Hepatocyte (in vitro differentiated cells): ENCODE data around the gene SLC14A1. TPM values are rescaled to one million over a fixed set of nuclear protein-coding genes. Genes with fewer than 3 reads are reported as not detected.

ENCODE experiments used
- DNase-seq: peaks from one replicate; pipeline ENCODE4 v3.0.0-alpha.2; 2016; ENCODE audit warnings: low spot score
- H2AFZ ChIP-seq: fragments of 200-600 bp; sonication (generic); 2 replicates; pipeline ENCODE4 v1.6.0; 2016; ENCODE audit warnings: antibody characterized with exemption, mild to moderate bottlenecking
- H3K27ac ChIP-seq: fragments of 200-600 bp; sonication (generic); 2 replicates; pipeline ENCODE4 v1.5.1; 2016; ENCODE audit warnings: mild to moderate bottlenecking
- H3K27me3 ChIP-seq: fragments of 200-600 bp; sonication (generic); 2 replicates; pipeline ENCODE4 v1.6.1; 2016
- H3K36me3 ChIP-seq: fragments of 200-600 bp; sonication (generic); replicated peaks from 2 replicates; pipeline ENCODE4 v1.5.1; 2016; ENCODE audit warnings: low read depth; ENCODE audit not compliant: insufficient read depth
- H3K4me1 ChIP-seq: fragments of 200-600 bp; sonication (generic); 2 replicates; pipeline ENCODE4 v1.5.1; 2016; ENCODE audit warnings: mild to moderate bottlenecking, moderate library complexity; ENCODE audit not compliant: insufficient read depth
- H3K4me2 ChIP-seq: fragments of 200-600 bp; sonication (generic); 2 replicates; pipeline ENCODE4 v1.6.0; 2016
- H3K4me3 ChIP-seq: fragments of 200-600 bp; sonication (generic); 2 replicates; pipeline ENCODE4 v1.5.1; 2016; ENCODE audit warnings: mild to moderate bottlenecking
- H3K79me2 ChIP-seq: fragments of 200-600 bp; sonication (generic); 2 replicates; pipeline ENCODE4 v1.6.0; 2017; ENCODE audit warnings: mild to moderate bottlenecking
- H3K9me2 ChIP-seq: fragments of 200-600 bp; sonication (generic); replicated peaks from 2 replicates; pipeline ENCODE4 v1.6.0; 2017; ENCODE audit warnings: mild to moderate bottlenecking; ENCODE audit not compliant: insufficient read depth
- H3K9me3 ChIP-seq: fragments of 200-600 bp; sonication (generic); 2 replicates; pipeline ENCODE4 v1.5.1; 2016; ENCODE audit warnings: low read depth, mild to moderate bottlenecking
- H4K20me1 ChIP-seq: fragments of 200-600 bp; sonication (generic); 2 replicates; pipeline ENCODE4 v1.6.0; 2016; ENCODE audit warnings: mild to moderate bottlenecking; ENCODE audit not compliant: insufficient read depth, poor library complexity, severe bottlenecking
- EZH2 ChIP-seq: fragments of 200-600 bp; sonication (generic); IDR thresholded peaks from 2 replicates; pipeline ENCODE4 v1.6.1; 2016; ENCODE audit warnings: antibody characterized with exemption, mild to moderate bottlenecking, borderline replicate concordance
- EZH2phosphoT487 ChIP-seq: fragments of 200-600 bp; sonication (generic); IDR thresholded peaks from one replicate; pipeline ENCODE4 v1.6.1; 2018; ENCODE audit warnings: antibody characterized with exemption, mild to moderate bottlenecking, low read depth, moderate library complexity; ENCODE audit not compliant: unreplicated experiment, severe bottlenecking
- WGBS: methylation state at CpG from one replicate; pipeline ENCODE4 v1.1.6; 2016; ENCODE audit warnings: low lambda C conversion rate; ENCODE audit errors: missing lambda C conversion rate; 5-methylcytosine and 5-hydroxymethylcytosine counted together
- polyA plus RNA-seq: library from polyadenylated mRNA; unstranded; fragments of >200 nt; fragmentation: Nextera tagmentation; extraction: Ambion mirVana; gene quantifications from 2 replicates; pipeline ENCODE4 v1.2.1, GENCODE V29; 2016
- total RNA-seq: library from RNA; depleted of rRNA; stranded (reverse); fragments of >200 nt; gene quantifications from 2 replicates; pipeline ENCODE4 v1.2.3, GENCODE V29; 2014
- TF ChIP-seq, protein P1 (sequence below): fragments of 200-600 bp; sonication (generic); IDR thresholded peaks from 2 replicates; pipeline ENCODE4 v1.5.1; 2016; ENCODE audit warnings: antibody characterized with exemption, mild to moderate bottlenecking; ENCODE audit not compliant: poor library complexity

Gene SLC14A1
- total and polyA plus RNA-seq, 2 experiments from 2014 or later = 0.98 to 4.1 TPM

DNA sequence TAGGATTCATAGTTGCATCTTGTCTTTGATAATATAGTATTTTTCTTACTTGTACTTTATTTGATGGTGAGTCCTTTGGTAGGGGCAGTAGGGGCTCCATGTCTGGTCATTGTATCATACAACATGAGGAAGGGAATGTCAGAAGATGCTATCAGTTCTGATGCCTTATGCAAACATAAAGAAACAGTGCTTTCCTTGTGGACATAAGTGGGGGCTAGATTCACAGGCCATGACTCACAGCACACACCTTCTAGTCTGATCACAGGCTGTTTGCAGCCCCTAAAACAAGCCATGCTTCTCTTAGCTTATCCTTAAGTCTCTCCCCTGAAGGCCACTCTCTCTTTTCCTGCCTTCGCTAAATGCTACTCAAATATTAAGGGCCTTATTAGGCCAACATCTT is 10.7 kb upstream of the SLC14A1 start:
- Histone ChIP-seq H3K79me2 (no peaks in the 10 kb centered on the region), H3K27me3 (no peaks in the 10 kb centered on the region), H3K4me2 (no peak overlapping the region), H3K36me3 (no peaks in the 10 kb centered on the region), H3K4me3 (no peak overlapping the region), H3K27ac (peak overlapping the region; percentile 47), H4K20me1 (no peaks in the 10 kb centered on the region), H2AFZ (no peak overlapping the region), H3K4me1 (no peaks in the 10 kb centered on the region), H3K9me2 (no peaks in the 10 kb centered on the region), H3K9me3 (peaks cover 6% of the 10 kb centered on the region)
- no peak for TF ChIP-seq EZH2phosphoT487
- TF ChIP-seq, protein P1, sequence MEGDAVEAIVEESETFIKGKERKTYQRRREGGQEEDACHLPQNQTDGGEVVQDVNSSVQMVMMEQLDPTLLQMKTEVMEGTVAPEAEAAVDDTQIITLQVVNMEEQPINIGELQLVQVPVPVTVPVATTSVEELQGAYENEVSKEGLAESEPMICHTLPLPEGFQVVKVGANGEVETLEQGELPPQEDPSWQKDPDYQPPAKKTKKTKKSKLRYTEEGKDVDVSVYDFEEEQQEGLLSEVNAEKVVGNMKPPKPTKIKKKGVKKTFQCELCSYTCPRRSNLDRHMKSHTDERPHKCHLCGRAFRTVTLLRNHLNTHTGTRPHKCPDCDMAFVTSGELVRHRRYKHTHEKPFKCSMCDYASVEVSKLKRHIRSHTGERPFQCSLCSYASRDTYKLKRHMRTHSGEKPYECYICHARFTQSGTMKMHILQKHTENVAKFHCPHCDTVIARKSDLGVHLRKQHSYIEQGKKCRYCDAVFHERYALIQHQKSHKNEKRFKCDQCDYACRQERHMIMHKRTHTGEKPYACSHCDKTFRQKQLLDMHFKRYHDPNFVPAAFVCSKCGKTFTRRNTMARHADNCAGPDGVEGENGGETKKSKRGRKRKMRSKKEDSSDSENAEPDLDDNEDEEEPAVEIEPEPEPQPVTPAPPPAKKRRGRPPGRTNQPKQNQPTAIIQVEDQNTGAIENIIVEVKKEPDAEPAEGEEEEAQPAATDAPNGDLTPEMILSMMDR = no peak
- WGBS = 50% methylated on average over 1 of the region's 1 CpG
- peak; percentile 42 for DNase-seq

DNA sequence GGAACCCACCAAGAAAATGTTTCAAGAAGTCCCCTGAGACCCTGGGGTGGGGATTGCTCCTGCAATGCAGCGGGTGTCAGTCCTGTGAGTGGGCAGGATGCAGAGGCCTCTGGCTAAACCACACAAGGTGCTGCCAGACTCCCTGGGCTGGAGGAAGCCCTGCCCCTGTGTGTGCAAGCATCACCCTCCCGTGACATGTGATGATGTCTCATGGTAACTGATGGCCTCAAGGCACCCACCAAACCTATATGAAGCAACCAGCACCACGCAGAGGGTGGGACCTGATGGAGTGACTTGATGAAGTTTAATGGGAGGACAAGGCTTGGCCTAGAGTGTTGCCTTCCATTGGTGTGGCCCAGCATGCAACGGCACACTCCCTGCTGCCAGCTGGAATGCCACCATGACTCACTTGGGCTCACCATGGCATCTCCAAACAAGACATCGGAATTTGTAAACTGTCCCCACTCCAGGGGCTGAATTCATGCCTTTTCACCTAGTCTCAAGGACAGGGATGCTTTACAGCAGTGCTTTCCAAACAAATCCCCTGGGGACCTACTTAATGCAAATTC is 8.7 kb upstream of the SLC14A1 start:
- Histone ChIP-seq H3K9me2 (no peaks in the 10 kb centered on the region), H3K27ac (no peak overlapping the region), H3K27me3 (no peaks in the 10 kb centered on the region), H2AFZ (no peak overlapping the region), H4K20me1 (no peaks in the 10 kb centered on the region), H3K4me3 (no peak overlapping the region), H3K9me3 (no peaks in the 10 kb centered on the region), H3K79me2 (no peaks in the 10 kb centered on the region), H3K36me3 (no peaks in the 10 kb centered on the region), H3K4me2 (no peak overlapping the region), H3K4me1 (no peaks in the 10 kb centered on the region)
- WGBS = 94% methylated on average over 5 of the region's 5 CpGs
- no peak for TF ChIP-seq EZH2phosphoT487
- TF ChIP-seq, protein P1 = no peak
- no peak for TF ChIP-seq EZH2
- no peak for DNase-seq

DNA sequence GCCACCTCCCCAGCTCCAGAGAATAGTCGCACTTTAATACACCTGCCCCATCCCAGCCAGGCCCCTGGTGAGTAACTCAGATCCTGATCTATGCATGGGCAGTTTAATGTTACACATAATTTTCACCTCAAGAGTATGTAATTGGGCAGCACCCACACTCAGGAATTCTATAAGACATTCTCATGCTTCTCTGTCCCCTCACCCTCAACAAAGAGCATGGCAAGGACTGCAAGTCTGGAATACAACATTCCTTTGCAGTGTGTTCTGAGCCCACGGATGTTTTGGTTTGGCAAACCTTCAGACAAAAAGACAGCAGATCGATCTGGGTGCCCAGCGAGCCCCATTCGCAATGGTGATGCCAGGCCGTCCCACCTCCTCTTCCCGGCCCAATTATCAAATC is 4.9 kb upstream of the SLC14A1 start:
- H3K36me3 ChIP-seq = no peaks in the 10 kb centered on the region
- H3K9me2 ChIP-seq = no peaks in the 10 kb centered on the region
- no peak overlapping the region for H3K4me3 ChIP-seq
- WGBS = 92% methylated on average over 7 of the region's 7 CpGs
- H3K9me3 ChIP-seq = no peaks in the 10 kb centered on the region
- DNase-seq = no peak
- H3K4me1 ChIP-seq = no peaks in the 10 kb centered on the region
- no peaks in the 10 kb centered on the region for H3K27me3 ChIP-seq
- H4K20me1 ChIP-seq = no peaks in the 10 kb centered on the region
- no peak overlapping the region for H3K27ac ChIP-seq
- TF ChIP-seq, protein P1 = no peak
- no peak overlapping the region for H2AFZ ChIP-seq
- no peaks in the 10 kb centered on the region for H3K79me2 ChIP-seq
- no peak overlapping the region for H3K4me2 ChIP-seq

DNA sequence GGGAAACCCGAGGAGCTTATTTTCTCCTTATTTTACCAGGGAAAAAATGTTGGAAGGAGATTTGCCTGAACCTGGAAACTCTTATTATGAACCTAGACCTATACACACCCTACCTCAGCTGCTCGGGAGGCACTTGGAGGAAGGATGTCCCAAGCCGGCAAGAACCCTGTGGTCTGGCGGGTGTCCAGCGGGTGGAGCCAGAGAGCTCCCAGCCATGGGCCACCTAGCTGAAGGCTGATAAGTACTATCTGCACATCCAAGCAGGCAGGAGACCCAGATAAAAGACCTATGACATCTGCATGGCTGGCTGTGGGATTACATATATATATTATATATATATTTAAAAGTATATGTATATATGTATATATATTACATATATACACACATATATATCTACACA is 1.1 kb upstream of the SLC14A1 start:
- Histone ChIP-seq H4K20me1 (no peaks in the 10 kb centered on the region), H3K4me2 (no peak overlapping the region), H3K79me2 (no peaks in the 10 kb centered on the region), H3K27me3 (no peaks in the 10 kb centered on the region), H3K4me3 (no peak overlapping the region), H2AFZ (no peak overlapping the region), H3K9me3 (no peaks in the 10 kb centered on the region), H3K27ac (no peak overlapping the region), H3K9me2 (no peaks in the 10 kb centered on the region), H3K4me1 (no peaks in the 10 kb centered on the region), H3K36me3 (no peaks in the 10 kb centered on the region)
- TF ChIP-seq EZH2 (no peak), EZH2phosphoT487 (no peak)
- TF ChIP-seq, protein P1 = peak; percentile 77
- 8% methylated on average over 5 of the region's 5 CpGs for WGBS
- DNase-seq = peak; percentile 84
